Upper lobe of right lung (tissue), 1 donor: ENCODE data around the gene CDH4. TPM values are rescaled to one million over a fixed set of nuclear protein-coding genes. Genes with fewer than 3 reads are reported as not detected.

ENCODE experiments used
- ATAC-seq: fragments of 200-7000 bp; cut with Tn5 transposase; one replicate; pipeline ENCODE4 v1.9.1; 2020; ENCODE audit warnings: mild to moderate bottlenecking, moderate library complexity
- DNase-seq: peaks from one replicate; pipeline ENCODE4 v3.0.0-alpha.2; 2020
- H3K27ac ChIP-seq: fragments of 200-600 bp; one replicate; pipeline ENCODE4 v1.8.0; 2022
- H3K27me3 ChIP-seq: fragments of 200-600 bp; one replicate; pipeline ENCODE4 v1.8.0; 2022; ENCODE audit warnings: mild to moderate bottlenecking
- H3K36me3 ChIP-seq: fragments of 200-600 bp; one replicate; pipeline ENCODE4 v1.8.0; 2022
- H3K4me1 ChIP-seq: fragments of 200-600 bp; one replicate; pipeline ENCODE4 v1.8.0; 2022
- H3K4me3 ChIP-seq: fragments of 200-600 bp; one replicate; pipeline ENCODE4 v1.8.0; 2022; ENCODE audit warnings: mild to moderate bottlenecking
- H3K9me3 ChIP-seq: fragments of 200-600 bp; one replicate; pipeline ENCODE4 v1.8.0; 2022
- CTCF ChIP-seq: fragments of 200-600 bp; IDR thresholded peaks from one replicate; pipeline ENCODE4 v1.8.0; 2022; ENCODE audit warnings: antibody characterized with exemption
- intact Hi-C: fragments of 100-400 bp; cut with DNase I; formaldehyde crosslinking; loops from one replicate; pipeline ENCODE4 v1.11.0; 2022
- total RNA-seq: library from RNA; stranded (reverse); fragmentation: NEBNext Ultra II Directional; extraction: Animal tissue kit (Norgen Biotek cat#: 25700); gene quantifications from one replicate; pipeline ENCODE4 v1.2.1, GENCODE V29; 2021
- donor health status: DM: no; HTN: yes; CAD: no; lungs with severe emphysema.

The CDH4 gene
- total RNA-seq, 1 donor from 2014 or later, result 0.23 TPM

- Histone ChIP-seq H3K4me3 (no peak overlapping the region), H3K27me3 (peaks cover 4% of the 10 kb centered on the region), H3K36me3 (no peaks in the 10 kb centered on the region), H3K27ac (no peak overlapping the region), H3K9me3 (no peaks in the 10 kb centered on the region), H3K4me1 (no peaks in the 10 kb centered on the region)
- DNase-seq (no peak), ATAC-seq (no peak)
- TF ChIP-seq CTCF, result no peak
- intact Hi-C loops, result no loop called here
Measured at GRCh38 chr20:61613917-61614705, 362.1 kb downstream of the CDH4 start.

GRCh38 chr20:61614706-61615100, 362.6 kb downstream of the CDH4 start:
- Histone ChIP-seq H3K36me3 (no peaks in the 10 kb centered on the region), H3K4me3 (no peak overlapping the region), H3K4me1 (no peaks in the 10 kb centered on the region), H3K27me3 (peaks cover 4% of the 10 kb centered on the region), H3K9me3 (no peaks in the 10 kb centered on the region), H3K27ac (no peak overlapping the region)
- TF ChIP-seq CTCF, result no peak
- no peak for DNase-seq
- intact Hi-C loops, result no loop called here
- no peak for ATAC-seq

GRCh38 chr20:61615806-61616205, 363.7 kb downstream of the CDH4 start:
- Histone ChIP-seq H3K4me3 (no peak overlapping the region), H3K4me1 (no peaks in the 10 kb centered on the region), H3K27me3 (peaks cover 4% of the 10 kb centered on the region), H3K9me3 (no peaks in the 10 kb centered on the region), H3K36me3 (no peaks in the 10 kb centered on the region), H3K27ac (no peak overlapping the region)
- no peak for ATAC-seq
- intact Hi-C loops, result no loop called here
- no peak for TF ChIP-seq CTCF
- DNase-seq, result no peak

DNA sequence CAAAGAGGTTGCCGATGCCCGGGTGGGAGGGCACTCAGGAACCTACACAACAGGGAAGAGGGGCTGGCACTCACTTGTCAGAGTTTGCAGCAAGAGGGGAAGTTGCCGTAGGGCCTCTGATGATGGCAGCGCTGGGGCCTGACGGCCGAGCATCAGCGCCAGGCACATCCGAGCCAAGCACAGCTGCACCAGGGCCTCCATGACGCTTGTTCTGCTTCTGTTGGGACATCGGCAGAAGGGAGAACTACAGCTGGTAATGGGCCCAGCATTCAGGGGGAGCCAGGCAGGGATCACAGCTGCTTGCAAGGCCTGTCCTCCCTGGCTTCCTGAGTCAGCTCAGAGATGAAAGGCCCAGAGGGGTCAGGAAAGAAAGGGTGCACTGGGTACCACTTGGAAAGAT, 367.7 kb downstream of the CDH4 start:
- Histone ChIP-seq H3K27ac (no peak overlapping the region), H3K27me3 (no peaks in the 10 kb centered on the region), H3K4me3 (no peak overlapping the region), H3K4me1 (no peaks in the 10 kb centered on the region), H3K36me3 (no peaks in the 10 kb centered on the region), H3K9me3 (no peaks in the 10 kb centered on the region)
- no peak for TF ChIP-seq CTCF
- ATAC-seq (no peak), DNase-seq (no peak)
- intact Hi-C loops, result no loop called here

DNA sequence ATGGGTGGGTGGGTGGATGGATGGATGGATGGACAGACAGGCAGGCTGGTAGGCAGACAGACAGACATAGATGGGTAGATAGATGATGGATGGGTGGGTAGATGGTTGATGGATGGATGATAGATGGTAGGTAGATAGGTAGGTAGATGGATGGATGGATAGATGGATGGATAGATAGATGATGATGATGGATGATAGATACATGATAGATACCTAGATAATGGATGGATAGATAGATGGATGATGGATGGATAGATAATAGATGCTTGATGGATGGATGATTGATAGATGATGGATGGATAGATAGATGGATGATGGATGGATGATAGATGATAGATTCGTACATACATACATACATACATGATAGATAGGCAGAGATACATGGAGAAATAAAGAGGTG, 368.1 kb downstream of the CDH4 start:
- H3K36me3 ChIP-seq, result no peaks in the 10 kb centered on the region
- no peak overlapping the region for H3K4me3 ChIP-seq
- no peak overlapping the region for H3K27ac ChIP-seq
- no peaks in the 10 kb centered on the region for H3K27me3 ChIP-seq
- no peaks in the 10 kb centered on the region for H3K9me3 ChIP-seq
- no peak for ATAC-seq
- no peaks in the 10 kb centered on the region for H3K4me1 ChIP-seq
- intact Hi-C loops, result no loop called here
- no peak for TF ChIP-seq CTCF
- DNase-seq, result no peak
